Measurements from ENCODE around the gene APOLD1.

The APOLD1 gene

DNA sequence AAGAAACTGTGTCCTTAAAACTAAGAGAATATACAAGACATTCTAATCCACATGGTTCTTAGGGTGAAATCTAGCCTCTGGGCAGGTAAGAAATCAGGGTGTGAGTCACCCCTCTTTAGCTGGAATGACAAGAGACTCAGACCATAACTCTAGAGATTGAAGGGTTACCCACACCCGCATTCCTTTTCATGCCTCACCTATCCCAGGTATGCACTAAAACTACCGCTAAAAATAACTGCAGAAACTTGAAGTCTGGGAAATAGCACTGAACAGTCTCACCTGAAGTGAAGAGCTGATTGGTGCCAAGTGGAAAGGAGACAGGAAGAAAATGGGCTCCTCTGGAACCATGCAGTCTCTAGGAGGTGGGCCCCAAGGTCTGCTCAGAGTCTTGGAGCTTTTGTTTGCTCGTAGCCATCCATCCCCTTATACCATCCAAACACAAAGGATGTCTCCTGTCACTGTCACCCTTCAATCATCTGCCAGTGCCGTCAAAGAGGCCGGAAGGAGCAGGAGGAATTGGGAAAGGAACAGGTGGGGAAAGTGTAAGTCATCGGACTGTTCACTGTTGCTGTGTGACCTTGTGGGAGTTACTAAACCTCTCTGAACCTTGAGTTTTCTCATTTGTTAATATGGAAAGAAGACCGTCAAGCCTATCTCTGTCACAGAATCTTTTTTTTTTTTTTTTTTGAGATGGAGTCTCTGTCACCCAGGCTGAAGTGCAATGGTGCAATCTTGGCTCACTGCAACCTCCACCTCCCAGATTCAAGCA is 50.1 kb downstream of the APOLD1 start:
- H3K27me3 ChIP-seq (replicated peaks; ENCODE audit: insufficient read depth, low read length), result no peaks in the 10 kb centered on the region
- H3K4me3 ChIP-seq (ENCODE audit: low read length), result no peak overlapping the region
- no peaks in the 10 kb centered on the region for H3K79me2 ChIP-seq (ENCODE audit: low read length)
- H4K20me1 ChIP-seq (ENCODE audit: insufficient read depth, low read length), result no peaks in the 10 kb centered on the region
- H3K27ac ChIP-seq (ENCODE audit: low read length), result no peak overlapping the region
- H3K9me2 ChIP-seq (replicated peaks; ENCODE audit: insufficient read depth, low read length), result no peaks in the 10 kb centered on the region
- no peak for TF ChIP-seq EZH2 (optimal IDR thresholded peaks at IDR 0.05; ENCODE audit: low read depth, low read length)
- TF ChIP-seq EZH2phosphoT487 (IDR thresholded peaks at IDR 0.05; ENCODE audit: low read length), result no peak
- TF ChIP-seq, protein P1, sequence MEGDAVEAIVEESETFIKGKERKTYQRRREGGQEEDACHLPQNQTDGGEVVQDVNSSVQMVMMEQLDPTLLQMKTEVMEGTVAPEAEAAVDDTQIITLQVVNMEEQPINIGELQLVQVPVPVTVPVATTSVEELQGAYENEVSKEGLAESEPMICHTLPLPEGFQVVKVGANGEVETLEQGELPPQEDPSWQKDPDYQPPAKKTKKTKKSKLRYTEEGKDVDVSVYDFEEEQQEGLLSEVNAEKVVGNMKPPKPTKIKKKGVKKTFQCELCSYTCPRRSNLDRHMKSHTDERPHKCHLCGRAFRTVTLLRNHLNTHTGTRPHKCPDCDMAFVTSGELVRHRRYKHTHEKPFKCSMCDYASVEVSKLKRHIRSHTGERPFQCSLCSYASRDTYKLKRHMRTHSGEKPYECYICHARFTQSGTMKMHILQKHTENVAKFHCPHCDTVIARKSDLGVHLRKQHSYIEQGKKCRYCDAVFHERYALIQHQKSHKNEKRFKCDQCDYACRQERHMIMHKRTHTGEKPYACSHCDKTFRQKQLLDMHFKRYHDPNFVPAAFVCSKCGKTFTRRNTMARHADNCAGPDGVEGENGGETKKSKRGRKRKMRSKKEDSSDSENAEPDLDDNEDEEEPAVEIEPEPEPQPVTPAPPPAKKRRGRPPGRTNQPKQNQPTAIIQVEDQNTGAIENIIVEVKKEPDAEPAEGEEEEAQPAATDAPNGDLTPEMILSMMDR (IDR thresholded peaks at IDR 0.05; ENCODE audit: low read length), result no peak
- H2AFZ ChIP-seq (ENCODE audit: low read length), result no peak overlapping the region
- H3K9ac ChIP-seq (ENCODE audit: low read length), result no peak overlapping the region
- H3K9me3 ChIP-seq (replicated peaks; ENCODE audit: insufficient read depth, low read length), result no peaks in the 10 kb centered on the region
- no peaks in the 10 kb centered on the region for H3K36me3 ChIP-seq (replicated peaks; ENCODE audit: insufficient read depth, low read length)
- H3K4me2 ChIP-seq (ENCODE audit: low read depth, low read length), result no peak overlapping the region
- no peak for DNase-seq
- no peaks in the 10 kb centered on the region for H3F3A ChIP-seq (ENCODE audit: insufficient read depth, low read length)
- H3K4me1 ChIP-seq (ENCODE audit: low read length), result peaks cover 4% of the 10 kb centered on the region

DNA sequence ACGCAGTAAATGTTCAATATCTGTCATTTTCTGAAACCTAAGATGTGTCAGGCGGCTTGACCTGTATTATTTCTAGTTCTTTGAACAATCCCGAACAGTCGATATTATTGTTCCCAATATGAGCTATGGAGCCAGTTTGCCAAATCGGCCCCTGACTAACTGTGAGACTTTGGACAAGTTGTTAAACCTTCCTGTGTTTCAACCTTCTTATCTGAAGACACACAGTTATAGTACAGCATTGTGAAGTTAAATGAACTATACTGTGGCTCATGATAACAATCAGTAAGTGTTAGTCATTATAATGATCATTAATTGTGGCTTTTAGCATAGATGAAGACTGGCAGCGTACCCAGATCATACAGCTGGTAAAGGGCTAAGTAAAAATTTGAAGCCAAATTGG is 51.1 kb downstream of the APOLD1 start:
- Histone ChIP-seq H3K27me3 (replicated peaks; ENCODE audit: insufficient read depth, low read length) (no peaks in the 10 kb centered on the region), H3K4me3 (ENCODE audit: low read length) (no peak overlapping the region), H3K4me2 (ENCODE audit: low read depth, low read length) (no peak overlapping the region), H3K36me3 (replicated peaks; ENCODE audit: insufficient read depth, low read length) (no peaks in the 10 kb centered on the region), H3K27ac (ENCODE audit: low read length) (no peak overlapping the region), H3K9me3 (replicated peaks; ENCODE audit: insufficient read depth, low read length) (no peaks in the 10 kb centered on the region), H2AFZ (ENCODE audit: low read length) (no peak overlapping the region), H3K79me2 (ENCODE audit: low read length) (no peaks in the 10 kb centered on the region), H3K9ac (ENCODE audit: low read length) (no peak overlapping the region), H3K4me1 (ENCODE audit: low read length) (peaks cover 4% of the 10 kb centered on the region), H3F3A (ENCODE audit: insufficient read depth, low read length) (no peaks in the 10 kb centered on the region), H3K9me2 (replicated peaks; ENCODE audit: insufficient read depth, low read length) (no peaks in the 10 kb centered on the region), H4K20me1 (ENCODE audit: insufficient read depth, low read length) (no peaks in the 10 kb centered on the region)
- TF ChIP-seq, protein P1 (IDR thresholded peaks at IDR 0.05; ENCODE audit: low read length), result no peak
- no peak for TF ChIP-seq EZH2 (optimal IDR thresholded peaks at IDR 0.05; ENCODE audit: low read depth, low read length)
- TF ChIP-seq EZH2phosphoT487 (IDR thresholded peaks at IDR 0.05; ENCODE audit: low read length), result no peak
- no peak for DNase-seq

DNA sequence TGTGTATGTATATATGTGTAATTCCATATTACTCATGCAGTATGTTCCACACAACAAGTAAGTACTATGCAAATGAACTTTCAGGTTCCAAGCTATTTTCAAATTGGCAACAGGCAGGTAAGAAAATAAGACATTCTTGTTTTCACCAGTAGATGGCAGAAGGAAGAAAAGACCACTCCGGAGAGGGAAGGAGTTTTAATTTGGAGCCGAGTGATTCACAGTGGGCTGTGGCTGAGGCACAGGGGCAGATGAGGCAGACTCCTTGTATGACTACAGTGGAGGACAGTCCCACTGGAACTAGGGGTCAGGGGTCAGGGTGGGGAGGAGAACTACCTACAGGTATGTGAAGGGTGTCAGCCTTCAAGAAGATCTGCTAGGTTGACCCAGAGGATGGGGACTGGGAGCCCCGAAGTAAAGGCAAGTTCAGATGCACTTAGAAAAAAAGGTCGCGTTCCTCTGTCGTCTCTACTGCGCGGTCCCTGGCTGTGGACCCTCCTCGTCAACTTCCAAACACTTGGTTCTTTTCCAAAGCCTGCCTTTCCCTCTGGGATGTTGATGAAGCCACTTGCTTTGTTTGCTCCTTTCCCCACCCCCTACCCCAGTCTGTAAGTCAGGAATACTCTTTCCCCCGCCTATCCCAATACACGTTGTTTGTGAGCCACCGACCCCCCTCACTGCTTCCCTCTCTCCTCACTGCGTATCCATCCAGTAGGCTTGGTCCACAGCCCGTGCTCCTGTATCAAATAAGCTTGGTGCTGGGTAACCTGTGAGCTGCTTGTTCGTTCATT is 51.8 kb downstream of the APOLD1 start:
- Histone ChIP-seq H3K4me2 (ENCODE audit: low read depth, low read length) (no peak overlapping the region), H3K79me2 (ENCODE audit: low read length) (no peaks in the 10 kb centered on the region), H3K9ac (ENCODE audit: low read length) (no peak overlapping the region), H3K27ac (ENCODE audit: low read length) (no peak overlapping the region), H3K4me3 (ENCODE audit: low read length) (no peak overlapping the region), H4K20me1 (ENCODE audit: insufficient read depth, low read length) (no peaks in the 10 kb centered on the region), H3K27me3 (replicated peaks; ENCODE audit: insufficient read depth, low read length) (no peaks in the 10 kb centered on the region), H3K36me3 (replicated peaks; ENCODE audit: insufficient read depth, low read length) (no peaks in the 10 kb centered on the region), H3F3A (ENCODE audit: insufficient read depth, low read length) (no peaks in the 10 kb centered on the region), H2AFZ (ENCODE audit: low read length) (no peak overlapping the region), H3K4me1 (ENCODE audit: low read length) (peaks cover 4% of the 10 kb centered on the region), H3K9me3 (replicated peaks; ENCODE audit: insufficient read depth, low read length) (no peaks in the 10 kb centered on the region), H3K9me2 (replicated peaks; ENCODE audit: insufficient read depth, low read length) (no peaks in the 10 kb centered on the region)
- TF ChIP-seq EZH2phosphoT487 (IDR thresholded peaks at IDR 0.05; ENCODE audit: low read length), result no peak
- TF ChIP-seq, protein P1 (IDR thresholded peaks at IDR 0.05; ENCODE audit: low read length), result peak; percentile 65
- TF ChIP-seq EZH2 (optimal IDR thresholded peaks at IDR 0.05; ENCODE audit: low read depth, low read length), result no peak
- peak; percentile 27 for DNase-seq

Data from MM.1S (cell line).